Measurements from ENCODE around the gene CFAP43.

- TF ChIP-seq CTCF (conservative IDR thresholded peaks at IDR 0.05 in 1 of 2, IDR thresholded peaks at IDR 0.05 in 1 of 2; ENCODE audit: low read depth in 1 of 2, low read length in 2 of 2) = no peak
- TF ChIP-seq EZH2 (IDR thresholded peaks at IDR 0.05; ENCODE audit: low read length, missing control alignments) = no peak
Measured at GRCh38 chr10:104151737-104152136, 80.4 kb downstream of the CFAP43 start.

Measured in fibroblast of lung (primary cell).